Hematopoietic multipotent progenitor cell (in vitro differentiated cells): ENCODE measurements around the gene APLP2. TPM values are rescaled to one million over a fixed set of nuclear protein-coding genes. Genes with fewer than 3 reads are reported as not detected.
"Not testable (repeated sequence)": the region's sequence is repeated elsewhere in the genome, so short reads cannot be mapped to it uniquely, and the experiment has no call there.

Source experiments
- DNase-seq, 3 donors: peaks; one replicate each; pipeline ENCODE4 v3.0.0-alpha.2; 2011 to 2015; ENCODE audit warnings: low read depth in 2 of 3, low spot score in 2 of 3
- total RNA-seq: library from RNA; depleted of rRNA; stranded (reverse); fragments of >200 nt; gene quantifications from one replicate; pipeline ENCODE4 v1.2.3, GENCODE V29; 2012

APLP2 gene
- total RNA-seq, 1 donor, result 337 TPM

DNA sequence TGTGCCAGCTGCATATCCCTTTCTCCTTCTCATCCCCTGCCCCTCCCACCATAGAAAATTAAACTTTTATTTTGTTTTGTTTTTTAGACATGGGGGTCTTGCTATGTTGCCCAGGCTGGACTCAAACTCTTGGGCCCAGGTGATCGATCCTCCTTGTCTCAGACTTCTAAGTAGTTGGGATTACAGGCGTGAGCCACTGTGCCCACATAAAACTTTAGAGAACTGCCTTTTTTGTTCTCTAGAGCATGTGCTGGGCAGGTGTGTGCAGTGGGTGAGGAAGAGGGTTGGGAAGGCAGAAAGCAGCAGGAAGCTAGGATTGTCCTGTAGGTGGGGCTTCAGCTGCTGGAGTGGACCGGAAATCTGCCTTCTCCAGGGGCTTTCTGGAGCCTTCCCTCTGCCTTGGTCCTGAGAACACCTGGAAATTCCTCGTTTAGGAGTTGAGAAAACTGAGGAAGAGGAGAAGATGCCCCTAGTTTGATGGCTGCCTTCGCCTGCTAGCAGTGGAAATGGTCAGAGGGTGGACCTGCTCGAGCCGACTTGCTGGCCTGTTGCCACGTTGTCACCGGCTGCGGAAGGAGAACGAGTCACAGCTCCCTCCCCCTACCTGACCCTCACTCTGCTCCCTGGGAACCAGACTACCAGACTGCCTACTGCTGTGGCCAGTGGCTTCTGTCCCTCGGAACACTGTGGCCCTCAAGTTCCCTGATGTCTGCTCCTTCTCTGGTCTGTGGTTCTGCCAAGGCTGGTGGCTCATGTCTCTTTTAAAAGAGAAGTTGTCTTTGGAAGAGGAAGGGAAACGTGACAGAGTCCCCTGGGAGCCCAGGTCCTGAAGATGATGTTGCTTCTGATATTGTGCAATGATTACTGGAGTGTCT, 93.9 kb downstream of the APLP2 start:
- DNase-seq, result no peak

DNA sequence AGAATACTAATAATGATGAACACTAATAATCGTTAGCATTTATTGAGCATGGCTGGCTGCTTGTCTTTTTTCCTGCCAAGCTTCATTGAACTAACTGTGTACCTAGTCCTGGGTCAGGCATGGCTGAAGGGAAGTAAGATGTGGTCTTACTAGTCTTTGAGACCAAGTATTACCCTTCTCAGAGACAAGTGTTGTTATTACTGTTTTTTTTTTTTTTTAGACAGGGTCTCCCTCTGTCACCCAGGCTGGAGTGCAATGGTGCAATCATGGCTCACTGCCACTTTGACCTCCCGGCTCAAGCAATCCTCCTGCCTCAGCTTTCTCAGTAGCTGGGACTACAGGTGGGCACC, 94.5 kb downstream of the APLP2 start:
- no peak for DNase-seq

DNA sequence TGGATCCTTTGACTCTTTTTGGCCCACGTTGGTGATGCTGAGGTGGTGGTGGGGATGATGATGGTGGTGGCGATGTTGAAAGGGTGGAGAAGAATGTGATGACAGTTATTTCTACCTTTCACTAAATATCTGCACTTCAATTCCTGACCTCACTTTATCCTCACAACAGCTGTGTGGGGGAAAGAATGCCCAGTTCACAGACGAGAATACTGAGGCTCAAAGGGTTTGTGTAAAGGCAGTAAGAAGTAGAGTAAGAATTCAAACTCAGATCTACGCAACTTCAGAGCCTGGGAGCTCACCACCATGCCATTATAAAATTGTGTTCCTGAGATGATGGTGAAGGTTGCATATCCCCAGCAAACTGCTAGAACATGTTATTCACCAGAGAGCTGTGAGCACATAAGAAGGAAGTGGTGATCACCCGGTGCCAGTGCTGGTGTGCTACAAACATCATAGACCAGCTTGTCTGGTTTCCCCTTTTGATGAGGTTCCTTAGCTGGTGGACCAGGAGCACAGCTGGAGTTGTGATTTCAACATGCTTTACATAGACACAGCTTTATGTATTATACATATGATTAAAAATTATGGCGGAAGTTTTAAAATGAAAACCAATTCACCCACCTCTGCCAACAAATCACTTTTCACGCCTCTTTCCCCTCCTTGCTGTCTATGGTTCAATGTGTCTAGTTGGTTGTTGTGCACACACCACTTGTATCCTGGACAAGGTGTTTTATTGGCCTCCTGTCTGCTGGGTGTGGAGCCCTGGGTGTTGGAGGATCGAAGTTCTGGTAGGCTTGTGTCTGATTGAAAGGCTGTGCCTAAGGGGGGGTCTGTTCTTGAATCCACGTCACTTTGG, 96.1 kb downstream of the APLP2 start:
- DNase-seq, result peak in 1 of 3 donors; percentile 52

DNA sequence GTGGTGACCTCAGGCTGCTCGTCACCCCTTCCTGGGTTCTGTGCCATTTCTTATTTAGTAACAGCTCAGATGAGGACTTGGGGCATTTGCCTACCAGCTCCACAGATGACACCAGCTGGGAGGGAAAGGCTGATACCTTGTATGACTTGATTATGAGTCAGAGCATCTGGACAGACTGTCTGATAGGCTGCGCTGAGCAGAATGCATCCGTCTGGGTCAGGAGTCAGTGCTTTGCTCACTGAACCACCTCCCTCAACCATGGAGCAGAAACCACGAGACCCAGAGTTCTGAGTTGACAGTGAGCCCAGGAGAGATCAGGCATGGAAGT, 96.7 kb downstream of the APLP2 start:
- no peak for DNase-seq

- no peak for DNase-seq
Measured at GRCh38 chr11:130167146-130167545, 97.5 kb downstream of the APLP2 start.

DNA sequence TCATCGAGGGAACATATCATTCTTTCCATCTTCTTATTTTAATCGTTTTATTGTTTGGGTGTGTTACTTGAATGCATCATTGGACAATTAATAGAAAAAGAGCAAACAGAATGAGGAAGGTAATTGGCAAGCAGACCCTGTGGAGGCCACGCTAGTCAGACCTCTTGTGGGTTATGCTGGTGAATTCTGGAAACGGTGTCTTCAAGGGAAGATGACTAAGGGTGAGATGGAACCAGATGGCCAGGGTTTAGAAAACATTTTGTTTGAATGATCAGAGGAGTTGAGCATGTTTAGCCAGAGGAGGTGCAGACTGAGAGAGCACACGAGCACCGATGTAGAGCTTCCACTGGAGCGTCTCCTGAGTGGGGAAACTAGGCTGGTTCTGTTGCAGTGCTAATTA, 98.4 kb downstream of the APLP2 start:
- no peak for DNase-seq

DNA sequence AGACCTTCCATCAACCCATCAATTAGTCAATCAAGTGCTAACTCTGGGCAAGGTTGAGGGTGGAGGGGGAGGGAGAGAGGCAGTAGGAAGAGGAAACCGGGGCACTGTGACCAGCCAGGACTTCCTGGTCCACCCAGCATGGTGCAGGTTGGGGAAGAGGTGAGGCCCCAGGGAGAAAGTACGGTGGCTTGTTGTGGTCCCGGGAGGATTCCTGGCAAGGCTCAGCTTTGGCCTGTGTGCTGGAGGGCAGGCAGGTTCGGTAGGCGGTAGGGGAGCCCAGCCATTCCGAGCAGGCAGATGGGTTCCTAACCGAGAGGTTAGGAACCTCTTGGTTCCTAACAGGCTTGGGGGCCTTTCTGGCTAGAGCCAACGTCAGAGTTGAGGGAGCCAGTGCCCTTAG, 100.7 kb downstream of the APLP2 start:
- DNase-seq, result no peak

DNA sequence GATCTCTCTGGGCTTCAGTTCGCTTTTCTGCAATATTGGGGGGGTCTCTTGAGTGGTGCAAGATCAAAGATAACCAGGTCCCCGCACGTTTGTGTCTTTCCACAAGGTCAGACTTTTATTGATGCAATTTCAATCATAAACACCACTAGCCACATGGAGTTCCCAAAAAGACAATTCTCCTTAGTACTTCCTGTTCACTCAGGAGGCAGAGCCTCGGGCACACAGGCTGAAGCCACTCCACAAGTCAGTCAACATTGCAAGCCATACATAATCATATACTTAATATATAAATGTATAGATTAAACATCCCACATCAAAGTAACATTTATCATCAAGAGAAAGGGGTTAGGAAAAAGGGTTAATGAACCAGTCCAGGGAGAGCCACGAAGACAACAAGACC, 101.8 kb downstream of the APLP2 start:
- DNase-seq, result no peak

- DNase-seq, result not testable (repeated sequence)
Measured at GRCh38 chr11:130172001-130172400, 102.3 kb downstream of the APLP2 start.

- no peak for DNase-seq
Measured at GRCh38 chr11:130174642-130175041, 104.9 kb downstream of the APLP2 start.

DNA sequence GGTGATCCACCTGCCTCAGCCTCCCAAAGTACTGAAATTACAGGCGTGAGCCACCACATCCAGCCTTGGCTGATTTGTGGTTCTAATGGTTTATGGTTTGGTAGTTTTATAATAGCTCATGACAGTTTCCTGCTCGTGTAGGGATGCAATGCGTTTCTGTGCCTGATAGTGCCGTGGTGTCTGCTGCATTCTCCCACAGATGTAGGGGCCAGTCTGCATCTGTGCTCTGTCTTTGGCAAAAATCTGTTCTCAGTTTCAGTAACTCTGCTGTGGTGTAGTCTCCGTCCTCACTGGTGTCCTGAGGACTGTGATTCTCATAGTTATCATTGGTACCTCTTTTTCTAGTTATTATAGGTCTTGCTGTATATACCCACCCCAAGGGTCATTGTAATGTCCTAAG, 106.2 kb downstream of the APLP2 start:
- DNase-seq, result no peak

GRCh38 chr11:130177782-130178181, 108.1 kb downstream of the APLP2 start:
- no peak for DNase-seq

- no peak for DNase-seq
Measured at GRCh38 chr11:130178441-130179339, 109.0 kb downstream of the APLP2 start.

GRCh38 chr11:130179396-130180306, 110.0 kb downstream of the APLP2 start:
- no peak for DNase-seq

DNA sequence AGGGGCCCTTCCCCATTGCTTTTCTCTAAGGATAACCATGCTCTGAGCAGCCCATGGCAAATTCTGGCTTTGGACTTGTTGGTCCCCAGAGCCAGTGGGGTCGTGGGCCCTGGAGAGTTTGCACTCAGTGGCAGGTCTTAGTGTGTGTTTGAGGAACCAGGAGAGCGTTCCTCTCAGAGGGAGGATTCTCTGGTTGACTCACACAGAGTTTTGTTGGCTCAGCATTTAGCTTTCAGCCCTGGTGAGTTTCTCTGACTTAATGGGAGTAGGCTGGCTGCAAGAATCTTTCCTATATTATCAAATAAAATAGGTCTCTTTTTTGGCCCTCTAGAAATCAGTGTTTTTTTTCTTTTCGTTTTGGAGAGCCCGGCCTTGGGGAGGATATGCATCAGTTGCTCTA, 110.8 kb downstream of the APLP2 start:
- no peak for DNase-seq

- no peak for DNase-seq
Measured at GRCh38 chr11:130180896-130181294, 111.2 kb downstream of the APLP2 start.

- no peak for DNase-seq
Measured at GRCh38 chr11:130181295-130182272, 111.9 kb downstream of the APLP2 start.

DNA sequence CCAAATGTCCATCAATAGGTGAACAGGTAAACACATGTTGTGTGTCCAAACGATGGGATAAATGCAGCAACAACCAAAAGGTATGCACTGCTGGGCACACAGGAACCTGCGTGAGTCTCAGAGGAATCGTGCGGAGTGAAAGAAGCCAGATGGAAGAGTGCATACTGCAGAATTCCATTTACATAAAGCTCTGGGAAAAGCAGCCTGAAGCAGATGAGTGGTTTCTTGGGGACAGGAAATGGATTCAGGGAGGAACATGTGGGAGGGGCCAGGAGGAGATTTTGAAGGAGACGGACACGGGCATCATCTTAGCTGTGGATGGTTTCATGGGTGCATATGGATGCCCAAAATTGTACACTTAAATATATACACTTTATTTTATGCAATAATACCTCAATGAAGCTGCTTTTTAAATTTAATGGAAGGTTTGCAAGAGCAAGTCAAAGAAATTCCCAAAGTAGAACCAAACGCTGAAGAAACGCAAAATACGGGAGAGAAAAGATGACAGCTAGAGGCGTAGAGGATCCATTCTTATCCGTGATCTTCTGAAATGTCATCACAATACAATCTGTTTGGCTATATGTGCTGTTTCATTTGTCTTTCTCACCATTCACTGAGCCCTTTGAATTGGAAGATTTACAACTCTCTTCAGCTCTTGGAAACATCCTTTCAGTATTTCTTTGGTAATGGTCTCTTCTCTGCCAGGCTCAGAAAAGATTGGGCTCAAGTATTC, 114.3 kb downstream of the APLP2 start:
- no peak for DNase-seq
